ENCODE measurements around the gene PUS10. TPM values are rescaled to one million over a fixed set of nuclear protein-coding genes. Genes with fewer than 3 reads are reported as not detected.
A peak's percentile ranks its signal among the peaks of the same experiment; 100 is the strongest.

The PUS10 gene
- total RNA-seq, 2 experiments from 2014 or later, result 3.3 to 7.5 TPM

DNA sequence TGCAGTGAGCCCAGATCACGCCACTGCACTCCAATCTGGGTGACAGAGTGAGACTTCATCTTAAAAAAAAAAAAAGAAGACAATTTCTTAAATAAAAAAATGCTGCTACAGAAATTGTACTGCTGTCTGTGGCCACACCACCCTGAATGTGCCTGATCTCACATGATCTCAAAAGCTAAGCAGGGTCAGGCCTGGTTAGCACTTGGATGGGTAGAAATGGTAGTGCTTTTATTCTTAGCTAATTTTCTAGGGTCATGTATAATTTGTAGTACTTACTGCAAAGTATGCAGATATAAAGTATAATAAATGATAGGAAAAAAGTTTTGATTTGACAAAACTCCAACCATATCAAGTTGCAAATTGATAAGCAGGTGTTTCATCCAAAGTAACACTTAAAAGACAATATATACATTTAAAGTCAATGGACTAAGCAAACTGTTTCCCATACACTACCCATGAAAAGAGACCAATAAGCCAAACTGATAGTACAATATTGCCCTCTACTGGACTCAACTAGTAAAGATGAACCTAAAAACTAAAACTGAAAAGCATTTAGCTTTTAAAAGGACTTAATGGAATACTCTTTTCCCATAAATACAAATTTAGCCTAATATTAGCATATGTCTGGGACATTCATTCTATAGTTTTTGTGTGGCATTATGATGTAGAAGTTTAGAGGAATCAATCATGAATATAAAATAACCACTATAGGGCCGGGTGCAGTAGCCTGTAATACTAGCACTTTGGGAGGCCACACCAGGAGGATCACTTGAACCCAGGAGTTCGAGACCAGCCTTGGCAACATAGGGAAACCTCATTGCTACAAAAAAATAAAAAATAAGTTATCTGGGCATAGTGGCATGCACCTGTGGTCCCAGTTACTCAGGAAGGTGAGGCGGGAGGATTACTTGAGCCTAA is 19.2 kb downstream of the PUS10 start:
- ChIA-PET POLR2A (interaction anchor here (0.6 to 1.8 kb wide), 7 partner anchors 16 to 194 kb away, joined by 3 to 13 read pairs (median 4); no protein-coding TSS in a partner anchor), CTCF (ENCODE audit: unreplicated experiment) (interaction anchor here (0.8 to 1.7 kb wide), 4 partner anchors 12 to 193 kb away, joined by 3 to 9 read pairs (median 4); no protein-coding TSS in a partner anchor)
- BruUV-seq (replicated peaks), result no TSS peak
- no peak overlapping the region for H3K4me3 ChIP-seq (ENCODE audit: low read depth, low read length, poor library complexity, severe bottlenecking)
- no peaks in the 10 kb centered on the region for H3K9me3 ChIP-seq (ENCODE audit: low read length)
- H3K79me2 ChIP-seq (ENCODE audit: insufficient read depth, low read depth, low read length), result no peaks in the 10 kb centered on the region
- no peaks in the 10 kb centered on the region for H4K20me1 ChIP-seq (ENCODE audit: insufficient read depth, low read length)
- H3K9me2 ChIP-seq (ENCODE audit: insufficient read depth, low read length), result no peaks in the 10 kb centered on the region
- peak overlapping the region; percentile 38 for H3K27ac ChIP-seq (ENCODE audit: low read depth, low read length, poor library complexity, severe bottlenecking)
- 0 out of 2 replicates have a peak overlapping the region, but pooled peaks have one; percentile 8 for H2AFZ ChIP-seq (ENCODE audit: low read length)
- 0 out of 2 replicates have a peak overlapping the region, but pooled peaks have one; percentile 4 for H3K4me2 ChIP-seq (ENCODE audit: low read length)
- no peak for TF ChIP-seq EZH2phosphoT487 (IDR thresholded peaks at IDR 0.05; ENCODE audit: borderline replicate concordance, low read depth, low read length)
- TF ChIP-seq, protein P1, sequence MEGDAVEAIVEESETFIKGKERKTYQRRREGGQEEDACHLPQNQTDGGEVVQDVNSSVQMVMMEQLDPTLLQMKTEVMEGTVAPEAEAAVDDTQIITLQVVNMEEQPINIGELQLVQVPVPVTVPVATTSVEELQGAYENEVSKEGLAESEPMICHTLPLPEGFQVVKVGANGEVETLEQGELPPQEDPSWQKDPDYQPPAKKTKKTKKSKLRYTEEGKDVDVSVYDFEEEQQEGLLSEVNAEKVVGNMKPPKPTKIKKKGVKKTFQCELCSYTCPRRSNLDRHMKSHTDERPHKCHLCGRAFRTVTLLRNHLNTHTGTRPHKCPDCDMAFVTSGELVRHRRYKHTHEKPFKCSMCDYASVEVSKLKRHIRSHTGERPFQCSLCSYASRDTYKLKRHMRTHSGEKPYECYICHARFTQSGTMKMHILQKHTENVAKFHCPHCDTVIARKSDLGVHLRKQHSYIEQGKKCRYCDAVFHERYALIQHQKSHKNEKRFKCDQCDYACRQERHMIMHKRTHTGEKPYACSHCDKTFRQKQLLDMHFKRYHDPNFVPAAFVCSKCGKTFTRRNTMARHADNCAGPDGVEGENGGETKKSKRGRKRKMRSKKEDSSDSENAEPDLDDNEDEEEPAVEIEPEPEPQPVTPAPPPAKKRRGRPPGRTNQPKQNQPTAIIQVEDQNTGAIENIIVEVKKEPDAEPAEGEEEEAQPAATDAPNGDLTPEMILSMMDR (conservative IDR thresholded peaks at IDR 0.05; ENCODE audit: low read length), result peak; percentile 97
- H3K4me1 ChIP-seq (ENCODE audit: insufficient read depth, low read length, poor library complexity, severe bottlenecking), result peaks cover 53% of the 10 kb centered on the region
- intact Hi-C loops (cut with micrococcal nuclease; ENCODE audit: unreplicated experiment), result loop anchor here (1.0 to 5.0 kb wide), 5 partner anchors 62 to 292 kb away; no protein-coding TSS in a partner anchor
- H3K36me3 ChIP-seq (ENCODE audit: insufficient read depth, low read length), result no peaks in the 10 kb centered on the region
- DNase-seq (ENCODE audit: low spot score), result peak; percentile 82

DNA sequence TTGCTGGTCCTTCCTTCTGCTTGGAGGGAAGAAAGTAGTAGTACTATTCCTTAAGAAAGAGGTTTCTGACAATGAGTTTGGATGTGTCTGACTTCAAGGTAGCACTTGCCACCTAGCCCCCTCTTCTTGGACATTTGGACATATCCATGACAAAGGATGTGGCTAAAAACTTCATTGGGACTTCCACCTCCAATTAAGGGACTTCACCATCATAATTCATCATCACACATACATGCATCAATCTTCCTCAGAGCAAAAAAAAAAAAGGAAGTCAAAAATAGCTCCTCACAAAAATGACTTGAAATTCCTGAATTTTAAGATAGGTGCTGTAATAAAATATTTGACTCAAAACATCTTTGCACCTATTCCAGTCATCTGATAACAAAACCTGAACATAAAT is 23.9 kb downstream of the PUS10 start:
- POLR2A ChIA-PET, result interaction anchor here (1.4 to 3.0 kb wide), 2 partner anchors 29 to 154 kb away, joined by 4 to 14 read pairs; no protein-coding TSS in a partner anchor
- Histone ChIP-seq H3K9me2 (ENCODE audit: insufficient read depth, low read length) (no peaks in the 10 kb centered on the region), H2AFZ (ENCODE audit: low read length) (peak overlapping the region; percentile 42; the same call in 1 of the 2 replicates), H3K9me3 (ENCODE audit: low read length) (peaks cover 23% of the 10 kb centered on the region), H3K27ac (ENCODE audit: low read depth, low read length, poor library complexity, severe bottlenecking) (no peak overlapping the region), H3K79me2 (ENCODE audit: insufficient read depth, low read depth, low read length) (no peaks in the 10 kb centered on the region), H3K4me3 (ENCODE audit: low read depth, low read length, poor library complexity, severe bottlenecking) (no peak overlapping the region), H4K20me1 (ENCODE audit: insufficient read depth, low read length) (no peaks in the 10 kb centered on the region), H3K4me1 (ENCODE audit: insufficient read depth, low read length, poor library complexity, severe bottlenecking) (peaks cover 61% of the 10 kb centered on the region), H3K4me2 (ENCODE audit: low read length) (no peak overlapping the region), H3K36me3 (ENCODE audit: insufficient read depth, low read length) (peaks cover 32% of the 10 kb centered on the region)
- BruUV-seq (replicated peaks), result no TSS peak
- no peak for TF ChIP-seq EZH2phosphoT487 (IDR thresholded peaks at IDR 0.05; ENCODE audit: borderline replicate concordance, low read depth, low read length)
- TF ChIP-seq, protein P1 (conservative IDR thresholded peaks at IDR 0.05; ENCODE audit: low read length), result no peak
- DNase-seq (ENCODE audit: low spot score), result no peak
- CTCF ChIA-PET (ENCODE audit: unreplicated experiment), result no interaction called here
- intact Hi-C loops (cut with micrococcal nuclease; ENCODE audit: unreplicated experiment), result no loop called here
